OCI-LY7 (cell line): Measurements from ENCODE around the gene CUL4A.

Experiments used
- EZH2phosphoT487 ChIP-seq: fragments of 200-600 bp; sonication (generic); IDR thresholded peaks from 2 replicates; pipeline ENCODE4 v1.6.1; 2018; ENCODE audit warnings: low read depth, borderline replicate concordance, mild to moderate bottlenecking, mixed run types, antibody characterized with exemption, low read length, moderate library complexity, mixed read lengths
- TF ChIP-seq, protein P1 (sequence below): fragments of 200-600 bp; sonication (generic); conservative IDR thresholded peaks from 2 replicates; pipeline ENCODE4 v1.5.1; 2014; ENCODE audit warnings: mild to moderate bottlenecking, antibody characterized with exemption, low read length, moderate library complexity, mixed read lengths

DNA sequence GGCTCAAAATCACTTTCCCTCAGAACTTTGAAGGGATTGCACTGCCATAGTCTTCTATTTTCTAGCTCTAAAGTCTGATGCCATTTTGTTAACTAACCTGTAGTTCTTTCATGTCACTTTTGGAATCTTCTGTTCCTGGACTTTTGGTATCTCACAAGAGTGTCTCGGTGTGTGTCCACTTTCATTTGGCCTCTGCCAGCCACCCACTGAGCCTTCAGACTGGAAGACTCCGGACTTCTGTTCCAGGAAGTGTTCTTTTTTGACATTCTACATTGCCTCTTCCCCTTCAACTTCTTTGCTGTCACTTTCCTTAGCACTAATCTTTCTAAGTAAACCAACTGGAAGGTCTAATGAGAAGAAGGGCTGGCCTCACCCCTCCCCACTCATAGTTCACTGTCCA, 62.6 kb downstream of the CUL4A start:
- TF ChIP-seq, protein P1, sequence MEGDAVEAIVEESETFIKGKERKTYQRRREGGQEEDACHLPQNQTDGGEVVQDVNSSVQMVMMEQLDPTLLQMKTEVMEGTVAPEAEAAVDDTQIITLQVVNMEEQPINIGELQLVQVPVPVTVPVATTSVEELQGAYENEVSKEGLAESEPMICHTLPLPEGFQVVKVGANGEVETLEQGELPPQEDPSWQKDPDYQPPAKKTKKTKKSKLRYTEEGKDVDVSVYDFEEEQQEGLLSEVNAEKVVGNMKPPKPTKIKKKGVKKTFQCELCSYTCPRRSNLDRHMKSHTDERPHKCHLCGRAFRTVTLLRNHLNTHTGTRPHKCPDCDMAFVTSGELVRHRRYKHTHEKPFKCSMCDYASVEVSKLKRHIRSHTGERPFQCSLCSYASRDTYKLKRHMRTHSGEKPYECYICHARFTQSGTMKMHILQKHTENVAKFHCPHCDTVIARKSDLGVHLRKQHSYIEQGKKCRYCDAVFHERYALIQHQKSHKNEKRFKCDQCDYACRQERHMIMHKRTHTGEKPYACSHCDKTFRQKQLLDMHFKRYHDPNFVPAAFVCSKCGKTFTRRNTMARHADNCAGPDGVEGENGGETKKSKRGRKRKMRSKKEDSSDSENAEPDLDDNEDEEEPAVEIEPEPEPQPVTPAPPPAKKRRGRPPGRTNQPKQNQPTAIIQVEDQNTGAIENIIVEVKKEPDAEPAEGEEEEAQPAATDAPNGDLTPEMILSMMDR, result no peak
- no peak for TF ChIP-seq EZH2phosphoT487
